Measurements from ENCODE around the gene EPB41L4A.
"Not testable (repeated sequence)": the region's sequence is repeated elsewhere in the genome, so short reads cannot be mapped to it uniquely, and the experiment has no call there.

The EPB41L4A gene

DNA sequence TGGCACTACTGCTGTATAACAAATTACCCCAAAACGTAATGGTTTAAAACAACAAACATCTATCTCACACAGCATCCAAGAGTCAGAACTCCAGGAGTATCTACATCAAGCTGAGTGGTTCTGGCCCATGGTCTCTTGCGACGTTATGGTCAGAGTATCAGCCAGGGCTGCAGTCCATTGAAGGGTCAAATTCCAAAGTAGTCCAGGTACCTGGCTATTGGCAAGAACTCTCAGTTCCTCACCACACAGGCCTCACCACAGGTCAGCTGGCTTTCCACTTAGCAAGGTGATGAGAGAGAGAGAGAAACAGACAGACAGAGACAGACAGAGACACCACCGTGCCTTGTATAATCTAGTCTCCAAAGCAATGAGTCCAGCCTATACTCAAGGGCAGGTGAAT, 22.6 kb downstream of the EPB41L4A start:
- no peak for DNase-seq

DNA sequence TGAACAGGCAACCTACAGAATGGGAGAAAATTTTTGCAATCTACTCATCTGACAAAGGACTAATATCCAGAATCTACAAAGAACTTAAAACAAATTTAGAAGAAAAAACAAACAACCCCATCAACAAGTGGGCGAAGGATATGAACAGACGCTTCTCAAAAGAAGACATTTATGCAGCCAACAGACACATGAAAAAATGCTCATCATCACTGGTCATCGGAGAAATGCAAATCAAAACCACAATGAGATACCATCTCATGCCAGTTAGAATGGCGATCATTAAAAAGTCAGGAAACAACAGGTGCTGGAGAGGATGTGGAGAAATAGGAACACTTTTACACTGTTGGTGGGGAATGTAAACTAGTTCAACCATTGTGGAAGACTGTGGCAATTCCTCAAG, 23.8 kb downstream of the EPB41L4A start:
- DNase-seq, result not testable (repeated sequence)

DNA sequence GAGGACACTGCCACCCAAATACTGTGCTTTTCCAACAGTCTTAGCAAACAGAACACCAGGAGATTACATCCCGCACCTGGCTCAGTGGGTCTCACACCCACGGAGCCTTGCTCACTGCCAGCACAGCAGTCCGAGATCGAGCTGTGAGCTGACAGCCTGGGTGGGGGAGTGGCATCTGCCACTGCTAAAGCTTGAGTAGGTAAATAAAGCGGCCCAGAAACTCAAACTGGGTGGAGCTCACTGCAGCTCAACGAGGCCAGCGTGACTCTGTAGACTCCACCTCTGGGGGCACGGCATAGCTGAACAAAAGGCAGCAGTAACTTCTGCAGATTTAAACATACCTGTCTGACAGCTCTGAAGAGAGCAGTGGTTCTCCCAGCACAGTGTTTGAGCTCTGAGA, 28.8 kb downstream of the EPB41L4A start:
- DNase-seq, result no peak

DNA sequence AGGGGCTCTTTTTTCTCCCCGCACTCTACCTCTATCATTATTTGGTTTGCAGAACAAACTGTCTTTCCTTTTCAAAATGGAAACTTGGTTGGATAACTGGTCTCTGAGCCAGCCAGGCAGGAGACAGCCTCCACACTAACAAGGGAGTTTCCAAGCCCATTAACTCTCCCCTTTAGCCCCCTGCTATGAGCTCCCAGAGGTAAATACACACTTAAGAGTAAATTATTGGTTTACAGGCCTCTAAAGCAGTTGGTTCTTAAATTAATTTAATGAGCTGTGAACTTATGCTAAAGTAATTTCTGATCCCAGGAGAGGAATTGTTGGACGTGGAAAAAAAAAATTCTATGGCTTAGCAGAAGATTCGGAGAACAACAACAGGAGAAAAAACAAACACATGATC, 30.3 kb downstream of the EPB41L4A start:
- DNase-seq, result no peak

DNA sequence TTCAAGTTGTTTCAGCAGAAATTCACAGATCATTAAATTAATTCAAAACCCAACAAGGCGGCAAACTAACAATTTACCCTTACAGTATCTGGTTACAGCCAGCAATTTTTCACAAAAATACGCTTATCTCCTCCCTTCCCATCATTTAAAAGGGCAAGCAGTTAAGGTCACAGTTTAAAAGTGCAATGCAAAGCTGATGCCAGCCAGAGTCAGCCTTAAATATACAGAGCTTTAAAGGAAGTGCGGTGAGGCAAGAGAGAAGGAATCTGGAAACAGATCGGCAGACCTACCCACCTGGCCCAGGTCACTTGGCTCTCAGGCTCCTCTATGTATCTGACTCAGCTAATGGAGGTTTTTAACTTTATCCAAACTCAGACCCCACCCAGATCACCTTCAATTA, 31.0 kb downstream of the EPB41L4A start:
- no peak for DNase-seq

DNA sequence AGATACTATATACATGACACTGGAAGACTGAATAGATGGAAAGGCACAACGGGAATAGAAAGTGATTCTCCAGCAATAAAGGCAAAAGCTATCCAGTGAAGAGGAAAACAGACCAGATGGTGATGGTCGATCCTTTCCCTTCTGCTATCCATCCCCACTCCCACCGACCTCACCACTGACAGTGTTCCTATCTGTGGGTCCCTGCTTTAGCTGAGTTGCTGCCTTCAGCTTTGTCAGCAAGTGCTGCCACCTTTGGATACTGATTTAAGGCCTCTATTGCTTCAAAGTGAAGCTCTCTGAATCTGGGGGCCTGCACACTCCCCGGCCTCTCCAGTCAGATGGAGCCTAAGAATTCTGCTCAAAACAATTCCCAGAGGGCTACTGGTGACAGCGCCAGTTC, 32.3 kb downstream of the EPB41L4A start:
- no peak for DNase-seq

DNA sequence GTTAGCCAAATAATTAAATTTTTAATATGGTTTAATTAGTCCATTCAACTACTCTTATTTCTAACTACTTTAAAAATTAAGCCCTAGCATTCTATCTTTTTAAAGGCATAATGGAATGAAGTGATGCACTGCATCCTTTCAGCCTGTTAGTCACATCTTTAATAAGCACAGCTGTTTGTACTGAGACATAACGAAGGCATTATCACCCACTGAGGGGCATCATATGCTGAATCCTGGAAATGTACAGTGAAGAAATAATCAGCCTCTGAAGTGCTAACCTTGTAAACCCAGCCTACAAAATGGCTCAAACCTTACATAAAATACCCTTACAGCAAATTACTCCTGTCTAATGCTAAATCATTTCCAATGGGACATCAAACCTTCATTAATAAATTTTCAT, 33.1 kb downstream of the EPB41L4A start:
- no peak for DNase-seq

DNA sequence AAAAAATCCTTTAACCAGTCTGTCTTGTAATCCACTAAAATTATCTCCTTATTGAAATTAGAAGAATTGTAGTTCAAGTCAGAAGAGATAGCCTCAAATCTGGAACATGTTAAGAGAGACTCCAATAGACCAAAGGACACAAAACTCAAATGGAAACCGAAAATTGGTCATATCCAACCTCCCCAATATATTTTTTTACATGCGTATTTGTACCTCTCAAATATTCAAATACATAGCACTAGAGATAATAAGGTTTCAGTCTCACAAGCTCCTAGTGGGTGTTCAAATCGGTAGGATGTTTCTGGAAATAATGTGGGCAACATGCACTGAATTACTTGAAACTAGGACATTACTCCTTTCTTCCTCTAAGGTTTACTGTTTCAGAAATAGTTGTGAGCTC, 33.5 kb downstream of the EPB41L4A start:
- no peak for DNase-seq

DNA sequence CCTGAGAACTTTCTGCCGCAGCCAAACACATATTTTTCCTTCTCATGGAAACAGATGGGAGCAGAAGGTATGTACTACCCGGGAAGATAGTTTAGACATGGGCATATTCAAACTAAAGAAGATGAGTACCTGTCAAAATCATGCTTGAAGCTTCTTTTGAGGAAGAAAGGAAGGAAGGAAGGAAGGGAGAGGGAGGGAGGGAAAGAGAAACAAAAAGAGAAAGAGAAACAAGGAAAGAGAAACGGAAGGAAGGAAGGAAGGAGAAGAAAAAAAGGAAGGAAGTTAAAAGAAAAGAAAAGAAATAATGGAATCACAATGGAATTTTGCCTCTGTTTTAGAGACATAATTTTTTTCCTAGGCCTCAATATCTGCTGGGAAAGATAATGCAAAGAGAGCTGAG, 34.6 kb downstream of the EPB41L4A start:
- DNase-seq, result no peak

DNA sequence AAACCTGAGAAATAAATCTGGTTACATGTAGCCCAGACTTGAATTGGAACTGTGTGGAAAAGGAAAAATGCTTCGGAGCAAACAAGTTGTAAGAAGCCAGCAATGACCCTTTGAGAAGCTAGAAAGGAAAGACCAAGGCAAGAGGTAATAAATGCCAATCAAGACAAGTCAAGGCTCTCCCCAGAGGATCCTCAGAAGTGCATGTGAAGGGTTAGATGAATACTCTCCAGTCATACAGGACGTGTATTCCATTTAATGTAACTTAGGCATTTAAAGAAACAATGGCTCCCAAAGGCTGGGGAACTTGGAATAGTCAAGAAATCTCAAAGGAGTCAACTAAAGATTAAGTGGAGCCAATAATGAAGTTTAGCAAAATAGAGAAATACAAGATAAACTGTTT, 36.2 kb downstream of the EPB41L4A start:
- DNase-seq, result no peak

DNA sequence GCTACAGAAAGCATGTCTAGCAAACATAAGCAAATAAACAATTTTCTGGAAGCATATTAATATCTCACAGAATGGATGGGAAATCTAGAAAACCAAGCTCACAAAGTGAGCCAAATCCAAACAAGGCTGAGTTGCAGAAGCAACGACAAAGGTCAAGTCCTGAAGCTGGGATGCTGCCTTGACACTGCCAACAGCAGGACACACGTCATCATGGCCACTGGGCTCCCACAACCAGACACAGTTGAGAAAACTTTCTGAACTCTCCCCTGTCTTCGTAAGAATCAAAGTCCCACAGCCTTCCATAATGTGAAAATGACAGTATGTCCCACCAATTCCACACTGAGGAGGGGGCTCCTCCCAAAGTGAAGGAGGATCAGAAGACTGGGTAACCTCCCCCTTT, 37.6 kb downstream of the EPB41L4A start:
- DNase-seq, result no peak

DNA sequence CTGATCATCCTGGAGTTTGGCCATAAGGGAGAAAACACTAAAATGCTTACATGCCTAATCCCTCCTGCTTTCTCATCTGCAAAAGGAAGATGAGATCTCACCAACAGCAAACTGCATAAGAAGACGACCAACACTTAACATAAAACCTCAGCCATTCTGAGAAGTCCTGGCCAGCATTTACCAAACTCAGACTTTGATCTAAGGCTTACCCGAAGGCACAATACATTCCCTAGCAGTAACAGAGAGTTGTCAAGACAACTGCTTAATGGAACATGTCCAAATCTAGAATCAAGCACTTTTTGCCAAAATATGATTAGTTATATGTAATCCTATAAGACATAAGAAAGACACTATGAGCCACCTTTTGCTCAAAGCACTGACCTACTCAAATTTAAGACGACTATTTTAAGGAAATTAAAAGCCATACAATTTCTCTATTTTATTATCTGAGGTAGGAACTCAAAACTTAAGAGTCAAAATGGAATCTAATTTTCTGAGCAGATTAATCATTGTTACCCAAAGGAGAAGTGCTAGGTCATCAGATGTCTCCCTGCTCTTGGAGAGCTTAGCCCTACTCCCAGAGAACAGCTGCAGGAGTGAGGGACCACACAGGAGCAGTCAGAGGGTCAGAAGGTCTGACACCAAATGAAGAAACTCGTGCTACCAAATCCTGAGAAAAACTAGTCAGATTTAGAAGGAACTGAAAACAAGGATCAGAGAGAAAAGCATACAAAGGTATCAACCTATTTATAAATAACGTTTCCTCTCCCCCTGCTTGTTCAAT, 39.3 kb downstream of the EPB41L4A start:
- DNase-seq, result no peak

DNA sequence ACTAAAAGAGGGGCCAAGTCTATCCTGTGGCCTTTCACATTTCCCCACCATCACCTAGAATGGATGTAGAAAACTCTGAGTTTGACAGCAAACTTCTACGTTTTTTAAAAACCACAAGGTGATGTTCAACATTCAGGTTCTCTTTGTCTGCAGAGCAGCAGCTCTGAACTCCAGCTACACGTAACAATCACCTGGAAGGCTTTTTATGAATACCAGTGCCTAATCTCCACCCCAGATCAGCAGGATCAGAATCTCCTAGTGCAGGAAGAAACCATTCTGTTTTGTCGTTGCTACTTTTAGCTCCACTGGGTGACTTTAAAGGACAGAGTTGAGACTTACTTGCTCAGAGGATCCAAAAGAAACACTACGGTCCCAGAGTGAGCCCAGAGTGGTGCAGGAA, 44.3 kb downstream of the EPB41L4A start:
- DNase-seq, result no peak

DNA sequence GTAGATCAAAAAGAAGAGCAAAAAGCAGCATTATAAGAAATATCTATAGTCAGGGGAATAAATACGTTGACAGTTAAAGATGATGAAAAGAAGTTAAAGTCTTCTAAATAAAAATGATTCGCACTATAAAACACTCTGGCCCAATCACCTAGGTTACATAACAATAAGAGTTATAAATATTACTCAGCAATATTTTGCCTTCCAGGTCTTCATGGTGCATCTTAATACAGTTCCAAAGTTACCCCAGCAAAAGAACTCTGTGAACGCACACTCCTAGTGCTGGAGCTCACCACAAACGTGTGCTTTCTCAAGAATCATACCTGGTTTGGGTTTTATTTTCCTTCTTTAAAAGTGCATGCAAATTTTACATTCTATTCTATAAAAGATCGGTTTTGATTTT, 44.7 kb downstream of the EPB41L4A start:
- DNase-seq, result no peak

DNA sequence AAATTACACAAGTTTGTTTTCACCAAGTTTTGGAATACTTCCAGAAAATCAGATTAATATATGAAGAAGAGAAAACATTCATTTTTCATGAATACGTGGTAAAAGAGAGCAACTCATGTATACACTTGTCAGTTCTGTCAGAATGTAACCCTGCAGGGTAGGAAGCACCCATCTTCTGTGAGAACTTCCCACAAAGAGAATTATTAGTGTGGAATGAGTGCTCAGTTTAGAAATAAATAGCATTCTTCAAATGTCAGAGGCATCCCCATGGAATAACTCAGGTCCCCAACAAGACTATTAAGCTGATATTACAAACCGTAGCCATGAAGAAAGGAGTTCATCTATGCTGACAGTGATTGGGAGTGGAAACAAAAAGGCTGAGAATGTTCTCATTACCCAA, 45.2 kb downstream of the EPB41L4A start:
- no peak for DNase-seq

DNA sequence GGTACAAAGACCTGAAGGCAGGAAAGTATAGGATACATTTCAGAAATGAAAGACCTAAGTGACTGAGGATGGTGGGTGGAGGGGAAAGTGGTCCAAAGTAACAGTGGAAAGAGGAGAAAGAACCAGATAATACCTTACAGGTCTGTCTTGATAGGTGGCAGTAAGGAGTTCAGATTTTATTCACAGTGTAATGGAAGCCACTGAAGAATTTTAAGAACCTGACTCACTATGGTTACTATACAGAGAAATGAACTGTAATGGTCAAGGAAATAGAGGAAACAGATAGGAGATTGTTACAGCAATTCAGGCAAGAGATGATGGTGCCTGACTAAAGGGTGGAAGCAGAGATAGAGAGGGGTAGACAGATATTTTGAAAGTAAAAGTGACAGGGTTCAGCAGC, 46.5 kb downstream of the EPB41L4A start:
- no peak for DNase-seq

DNA sequence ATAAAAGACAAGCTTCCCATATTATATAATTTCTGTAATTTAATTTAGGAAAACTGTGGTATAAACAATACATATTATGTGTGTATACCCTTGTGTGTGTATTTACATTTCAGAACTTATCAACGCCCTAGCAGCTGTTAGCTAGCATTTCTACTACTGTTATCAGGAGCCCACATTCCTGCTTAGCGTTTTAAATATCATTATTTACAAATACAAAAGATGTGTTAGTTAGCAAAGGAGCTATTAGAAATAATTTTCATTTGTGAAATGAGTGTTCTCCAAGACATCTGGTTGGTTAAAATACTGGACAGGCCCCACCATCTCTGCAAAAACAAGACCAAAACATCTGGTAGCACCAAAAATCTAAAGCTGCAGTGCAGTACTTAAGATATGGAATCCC, 48.0 kb downstream of the EPB41L4A start:
- DNase-seq, result no peak

DNA sequence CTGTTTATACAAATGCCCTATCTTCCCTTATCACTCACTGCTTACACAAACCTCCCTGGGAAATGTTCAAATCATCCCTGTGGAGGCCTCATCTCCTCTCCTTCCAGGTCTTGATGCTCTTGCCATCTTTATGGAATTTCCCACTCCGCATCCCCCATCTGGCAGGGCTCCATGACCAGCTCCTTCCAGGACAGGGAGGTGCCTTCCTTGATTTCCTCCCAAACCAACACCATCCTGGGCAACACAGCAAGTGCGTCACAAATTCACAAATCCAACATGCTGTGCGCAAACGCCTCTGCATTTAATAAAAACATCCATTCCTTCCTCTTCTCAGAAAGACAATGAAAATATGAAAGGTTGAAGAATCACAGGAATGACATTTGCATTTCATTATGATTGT, 51.7 kb downstream of the EPB41L4A start:
- DNase-seq, result no peak

DNA sequence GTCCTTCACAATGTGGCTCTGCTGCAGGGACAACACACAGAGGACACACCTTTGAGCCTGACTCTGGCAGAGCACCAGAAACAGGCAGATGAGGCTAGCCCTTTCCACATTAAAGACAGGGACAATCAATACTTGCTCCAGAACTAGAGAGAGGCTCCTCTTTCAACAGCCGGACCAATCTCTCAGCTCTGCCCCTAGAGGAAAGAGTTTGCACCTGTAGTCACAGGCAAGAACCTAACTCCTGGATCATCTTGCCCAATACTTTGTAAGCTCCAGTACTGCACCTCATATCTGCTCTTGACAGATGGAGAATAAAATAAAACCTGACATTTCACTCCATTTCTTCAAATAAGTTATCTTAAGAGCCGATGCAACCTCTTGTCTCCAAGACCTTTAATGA, 52.1 kb downstream of the EPB41L4A start:
- no peak for DNase-seq

DNA sequence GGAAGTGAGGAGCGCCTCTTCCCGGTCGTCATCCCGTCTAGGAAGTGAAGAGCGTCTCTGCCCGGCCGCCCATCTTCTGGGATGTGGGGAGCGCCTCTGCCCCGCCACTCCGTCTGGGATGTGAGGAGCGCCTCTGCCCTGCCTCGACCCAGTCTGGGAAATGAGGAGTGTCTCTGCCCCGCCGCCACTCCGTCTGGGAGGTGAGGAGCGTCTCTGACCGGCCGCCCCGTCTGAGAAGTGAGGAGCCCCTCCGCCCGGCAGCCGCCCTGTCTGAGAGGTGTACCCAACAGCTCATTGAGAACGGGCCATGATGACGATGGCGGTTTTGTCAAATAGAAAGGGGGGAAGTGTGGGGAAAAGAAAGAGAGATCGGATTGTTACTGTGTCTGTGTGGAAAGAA, 58.3 kb downstream of the EPB41L4A start:
- not testable (repeated sequence) for DNase-seq

DNA sequence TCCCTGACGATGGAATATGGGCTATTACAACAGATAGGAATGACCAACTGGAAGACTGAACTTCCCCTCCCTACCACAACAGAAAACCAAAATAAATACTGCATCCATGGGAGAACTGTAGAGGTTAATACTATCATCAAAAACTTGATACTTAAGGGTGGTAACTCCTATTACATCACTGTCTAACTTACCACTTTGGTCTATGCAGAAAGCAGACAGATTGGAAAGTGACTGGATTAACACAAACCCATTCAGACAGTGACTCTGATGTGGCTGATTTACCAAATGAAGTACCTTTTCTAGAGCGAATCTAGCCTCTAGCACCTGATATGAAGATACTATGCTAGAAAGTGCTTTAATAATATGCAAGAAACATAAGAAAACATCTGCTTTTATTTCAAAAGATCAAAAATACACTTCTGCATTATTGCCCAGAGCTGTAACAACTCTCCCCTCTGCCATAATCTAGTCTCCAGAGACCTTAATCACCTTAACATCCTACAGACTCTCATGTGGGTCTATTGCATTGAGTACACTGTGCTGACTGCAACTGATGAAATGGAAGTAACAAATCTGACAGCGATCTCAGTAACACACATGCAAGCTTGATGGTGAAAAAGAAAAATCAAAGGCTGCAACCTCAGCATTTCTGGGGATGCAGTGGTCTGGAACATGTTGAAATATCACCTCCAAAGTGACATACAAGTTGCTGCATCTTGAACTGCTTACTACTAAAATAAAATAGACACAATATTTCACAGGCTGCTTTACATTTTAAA, 62.7 kb downstream of the EPB41L4A start:
- DNase-seq, result no peak

DNA sequence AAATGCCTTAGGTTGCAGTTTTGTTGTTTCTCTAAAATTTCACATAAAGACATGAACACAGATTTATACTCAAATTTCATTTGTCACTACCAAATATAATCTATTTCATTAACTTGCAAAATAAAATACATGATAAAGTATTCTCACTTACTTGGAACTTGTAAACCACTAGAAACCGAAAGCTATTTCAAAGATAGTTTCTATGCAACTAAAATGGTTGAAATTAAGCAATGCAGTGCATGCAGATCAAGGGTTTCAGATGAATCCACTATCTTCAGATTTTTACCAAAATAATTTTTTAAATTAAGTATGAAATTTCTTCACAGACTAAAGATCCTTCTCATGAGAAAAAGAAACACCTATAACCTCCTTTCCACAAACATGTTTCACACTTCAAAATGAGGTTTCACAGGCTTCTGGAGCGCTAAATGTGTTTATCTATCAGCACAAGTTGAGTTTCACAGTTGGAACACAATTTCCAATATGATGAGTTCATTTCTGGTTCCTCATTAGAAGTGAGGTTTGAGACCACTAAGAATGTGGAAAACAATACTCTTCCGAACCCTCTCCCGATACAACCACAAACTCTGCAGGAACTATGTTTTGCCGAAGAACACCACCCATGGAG, 63.9 kb downstream of the EPB41L4A start:
- no peak for DNase-seq

DNA sequence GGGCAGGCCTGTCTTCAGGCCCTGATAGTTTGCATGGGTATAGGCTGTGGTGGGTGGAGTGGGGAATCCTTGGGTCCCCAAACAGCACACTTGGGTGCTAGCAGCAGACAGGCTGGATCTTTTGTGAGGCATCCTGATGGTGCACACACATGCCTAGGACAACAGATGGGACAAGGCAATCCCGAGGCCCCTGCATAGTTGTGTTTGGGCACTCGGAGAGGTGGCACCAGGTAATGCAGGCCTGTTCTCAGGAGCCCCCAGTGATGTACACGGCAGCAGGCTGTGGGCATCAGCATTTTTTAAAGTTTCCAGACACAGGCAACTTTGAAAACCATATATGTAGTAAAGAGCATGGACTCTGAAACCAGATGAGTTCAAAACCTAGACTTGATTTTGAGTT, 65.4 kb downstream of the EPB41L4A start:
- DNase-seq, result no peak

DNA sequence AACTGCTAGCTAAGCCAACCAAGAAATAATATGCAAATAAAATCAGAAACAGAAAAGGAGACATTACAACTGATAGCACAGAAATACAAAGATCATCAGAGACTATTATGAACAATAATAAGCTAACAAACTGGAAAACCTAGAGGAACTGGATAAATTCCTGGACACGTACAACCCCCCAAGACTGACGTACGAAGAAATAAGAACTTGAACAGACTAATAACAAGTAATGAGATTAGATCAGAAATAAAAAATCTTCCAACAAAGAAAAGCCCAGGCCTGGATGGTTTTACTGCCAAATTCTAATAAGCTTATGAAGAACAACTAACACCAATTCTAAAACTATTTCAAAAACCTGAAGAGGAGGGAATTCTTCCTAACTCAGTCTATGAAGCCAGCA, 67.9 kb downstream of the EPB41L4A start:
- DNase-seq, result no peak

All from AML-193 (cell line).